ENCODE results near the gene SNX14.

SNX14 gene

GRCh38 chr6:85496009-85496579, 97.6 kb downstream of the SNX14 start:
- DNase-seq: no peak

GRCh38 chr6:85494547-85495536, 98.8 kb downstream of the SNX14 start:
- DNase-seq: no peak

GRCh38 chr6:85493389-85493788, 100.3 kb downstream of the SNX14 start:
- DNase-seq: no peak

- no peak for DNase-seq
Observed at GRCh38 chr6:85490516-85491248, 103.0 kb downstream of the SNX14 start.

GRCh38 chr6:85484948-85485347, 108.7 kb downstream of the SNX14 start:
- DNase-seq: peak; percentile 72

GRCh38 chr6:85483846-85484245, 109.8 kb downstream of the SNX14 start:
- no peak for DNase-seq

GRCh38 chr6:85482905-85483700, 110.6 kb downstream of the SNX14 start:
- DNase-seq: peak; percentile 13

- no peak for DNase-seq
Observed at GRCh38 chr6:85482206-85482904, 111.3 kb downstream of the SNX14 start.

- no peak for DNase-seq
Observed at GRCh38 chr6:85479208-85479607, 114.5 kb downstream of the SNX14 start.

- DNase-seq: no peak
Observed at GRCh38 chr6:85476532-85476931, 117.1 kb downstream of the SNX14 start.

- DNase-seq: no peak
Observed at GRCh38 chr6:85473748-85474147, 119.9 kb downstream of the SNX14 start.

GRCh38 chr6:85472744-85473143, 120.9 kb downstream of the SNX14 start:
- DNase-seq: no peak

- no peak for DNase-seq
Observed at GRCh38 chr6:85470023-85470410, 123.6 kb downstream of the SNX14 start.

GRCh38 chr6:85469276-85470022, 124.2 kb downstream of the SNX14 start:
- no peak for DNase-seq

- DNase-seq: no peak
Observed at GRCh38 chr6:85468326-85468725, 125.3 kb downstream of the SNX14 start.

GRCh38 chr6:85465762-85466161, 127.9 kb downstream of the SNX14 start:
- DNase-seq: no peak

GRCh38 chr6:85464722-85465150, 128.9 kb downstream of the SNX14 start:
- no peak for DNase-seq

GRCh38 chr6:85464260-85464644, 129.4 kb downstream of the SNX14 start:
- no peak for DNase-seq

- DNase-seq: no peak
Observed at GRCh38 chr6:85463621-85464259, 129.9 kb downstream of the SNX14 start.

GRCh38 chr6:85462673-85463072, 131.0 kb downstream of the SNX14 start:
- no peak for DNase-seq

- DNase-seq: no peak
Observed at GRCh38 chr6:85461798-85462170, 131.9 kb downstream of the SNX14 start.

All from DMS153 (cell line).